ENCODE data around the gene NPAS3. TPM values are rescaled to one million over a fixed set of nuclear protein-coding genes. Genes with fewer than 3 reads are reported as not detected.

NPAS3 gene
- total RNA-seq, 1 donor from 2014 or later, result 2.0 TPM

DNA sequence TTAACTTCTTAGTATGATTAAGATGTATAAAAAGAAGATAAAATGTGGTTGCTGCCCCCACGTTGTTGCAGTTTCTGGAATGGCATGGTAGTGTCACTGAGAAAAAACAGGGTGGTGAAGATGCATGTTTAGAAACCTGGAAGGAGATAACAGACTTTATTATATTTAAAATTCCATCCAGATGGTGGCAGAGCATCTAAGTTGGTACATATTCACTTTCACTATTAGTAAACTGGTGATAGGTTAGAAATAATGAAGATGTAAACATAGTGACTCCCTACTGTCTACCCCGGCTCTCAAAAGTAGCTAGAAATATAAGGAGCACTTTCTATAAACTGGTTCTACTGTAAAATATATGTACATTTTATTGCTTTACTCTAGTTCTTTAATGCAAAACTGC, 279.3 kb downstream of the NPAS3 start:
- DNase-seq (ENCODE audit: low read depth), result no peak
- no peaks in the 10 kb centered on the region for H3K27me3 ChIP-seq (ENCODE audit: control insufficient read depth, insufficient read depth, low read length)
- no peaks in the 10 kb centered on the region for H3K36me3 ChIP-seq (ENCODE audit: control insufficient read depth, insufficient read depth, low read length)
- no peak for TF ChIP-seq CTCF (IDR thresholded peaks at IDR 0.05; ENCODE audit: insufficient read depth, low read length, poor library complexity, severe bottlenecking)
- no peak overlapping the region for H3K4me3 ChIP-seq (ENCODE audit: low read depth, low read length)

GRCh38 chr14:33219957-33220356, 281.3 kb downstream of the NPAS3 start:
- no peak for TF ChIP-seq CTCF (IDR thresholded peaks at IDR 0.05; ENCODE audit: insufficient read depth, low read length, poor library complexity, severe bottlenecking)
- no peak overlapping the region for H3K4me3 ChIP-seq (ENCODE audit: low read depth, low read length)
- DNase-seq (ENCODE audit: low read depth), result no peak
- H3K36me3 ChIP-seq (ENCODE audit: control insufficient read depth, insufficient read depth, low read length), result no peaks in the 10 kb centered on the region
- H3K27me3 ChIP-seq (ENCODE audit: control insufficient read depth, insufficient read depth, low read length), result no peaks in the 10 kb centered on the region

GRCh38 chr14:33229269-33229929, 290.7 kb downstream of the NPAS3 start:
- TF ChIP-seq CTCF (IDR thresholded peaks at IDR 0.05; ENCODE audit: insufficient read depth, low read length, poor library complexity, severe bottlenecking), result no peak
- H3K27me3 ChIP-seq (ENCODE audit: control insufficient read depth, insufficient read depth, low read length), result no peaks in the 10 kb centered on the region
- no peak overlapping the region for H3K4me3 ChIP-seq (ENCODE audit: low read depth, low read length)
- H3K36me3 ChIP-seq (ENCODE audit: control insufficient read depth, insufficient read depth, low read length), result no peaks in the 10 kb centered on the region
- no peak for DNase-seq (ENCODE audit: low read depth)

DNA sequence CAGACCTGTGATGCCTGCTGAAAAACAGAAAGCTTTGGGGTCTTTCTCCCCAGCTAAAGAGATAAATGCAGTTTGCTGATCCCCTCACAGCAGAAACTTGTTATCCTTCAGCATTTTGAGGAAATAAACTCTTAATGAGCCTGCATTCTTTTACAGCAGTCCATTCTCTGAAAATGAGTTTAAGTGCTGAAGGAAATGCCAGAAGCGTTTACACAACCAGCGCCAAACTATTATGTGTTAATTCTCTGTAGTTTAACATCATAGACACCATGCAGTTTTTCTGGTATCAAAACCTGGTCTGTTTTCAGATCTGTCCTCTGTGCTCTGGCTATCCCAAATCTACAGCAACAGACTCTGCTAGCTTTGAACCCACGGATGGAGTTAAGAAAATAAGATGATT, 291.3 kb downstream of the NPAS3 start:
- no peaks in the 10 kb centered on the region for H3K36me3 ChIP-seq (ENCODE audit: control insufficient read depth, insufficient read depth, low read length)
- DNase-seq (ENCODE audit: low read depth), result no peak
- no peaks in the 10 kb centered on the region for H3K27me3 ChIP-seq (ENCODE audit: control insufficient read depth, insufficient read depth, low read length)
- TF ChIP-seq CTCF (IDR thresholded peaks at IDR 0.05; ENCODE audit: insufficient read depth, low read length, poor library complexity, severe bottlenecking), result no peak
- no peak overlapping the region for H3K4me3 ChIP-seq (ENCODE audit: low read depth, low read length)

GRCh38 chr14:33232031-33232430, 293.4 kb downstream of the NPAS3 start:
- no peak for TF ChIP-seq CTCF (IDR thresholded peaks at IDR 0.05; ENCODE audit: insufficient read depth, low read length, poor library complexity, severe bottlenecking)
- Histone ChIP-seq H3K27me3 (ENCODE audit: control insufficient read depth, insufficient read depth, low read length) (no peaks in the 10 kb centered on the region), H3K4me3 (ENCODE audit: low read depth, low read length) (no peak overlapping the region), H3K36me3 (ENCODE audit: control insufficient read depth, insufficient read depth, low read length) (no peaks in the 10 kb centered on the region)
- no peak for DNase-seq (ENCODE audit: low read depth)

GRCh38 chr14:33237115-33237740, 298.5 kb downstream of the NPAS3 start:
- H3K4me3 ChIP-seq (ENCODE audit: low read depth, low read length), result no peak overlapping the region
- H3K27me3 ChIP-seq (ENCODE audit: control insufficient read depth, insufficient read depth, low read length), result no peaks in the 10 kb centered on the region
- no peak for DNase-seq (ENCODE audit: low read depth)
- no peaks in the 10 kb centered on the region for H3K36me3 ChIP-seq (ENCODE audit: control insufficient read depth, insufficient read depth, low read length)
- TF ChIP-seq CTCF (IDR thresholded peaks at IDR 0.05; ENCODE audit: insufficient read depth, low read length, poor library complexity, severe bottlenecking), result no peak

All from kidney epithelial cell (primary cell).